HCT116 (cell line): ENCODE data around the gene ZNF496.

Experiments used
- CTCF ChIP-seq, 3 experiments: fragments of 200-600 bp in 1 of 3; sonication (generic) in 1 of 3; IDR thresholded peaks in 2 of 3; conservative IDR thresholded peaks in 1 of 3; 2 replicates each; pipeline ENCODE4 v1.5.1; 2012 to 2017; ENCODE audit warnings: low read depth in 2 of 3, low read length in 2 of 3, antibody characterized with exemption in 1 of 3, borderline replicate concordance in 1 of 3, control low read depth in 1 of 3, mild to moderate bottlenecking in 1 of 3, mixed read lengths in 1 of 3, mixed run types in 1 of 3, moderate library complexity in 1 of 3; ENCODE audit not compliant: insufficient read depth in 1 of 3
- EGR1 ChIP-seq: IDR thresholded peaks from 2 replicates; pipeline ENCODE4 v1.6.1; 2012; ENCODE audit warnings: low read depth
- ELF1 ChIP-seq: IDR thresholded peaks from 2 replicates; pipeline ENCODE4 v1.6.1; 2012; ENCODE audit warnings: low read depth, borderline replicate concordance
- EZH2 ChIP-seq: fragments of 200-600 bp; sonication (generic); IDR thresholded peaks from 2 replicates; pipeline ENCODE4 v1.6.1; 2017; ENCODE audit warnings: antibody characterized with exemption, mixed run types
- EZH2phosphoT487 ChIP-seq: fragments of 200-600 bp; IDR thresholded peaks from 2 replicates; pipeline ENCODE4 v1.6.1; 2018; ENCODE audit warnings: antibody characterized with exemption, borderline replicate concordance
- RAD21 ChIP-seq: IDR thresholded peaks from 2 replicates; pipeline ENCODE4 v1.6.1; 2012; ENCODE audit warnings: low read depth, mild to moderate bottlenecking
- TF ChIP-seq, protein P1 (sequence below): IDR thresholded peaks from 2 replicates; pipeline ENCODE4 v1.6.1; 2012; ENCODE audit warnings: low read depth

DNA sequence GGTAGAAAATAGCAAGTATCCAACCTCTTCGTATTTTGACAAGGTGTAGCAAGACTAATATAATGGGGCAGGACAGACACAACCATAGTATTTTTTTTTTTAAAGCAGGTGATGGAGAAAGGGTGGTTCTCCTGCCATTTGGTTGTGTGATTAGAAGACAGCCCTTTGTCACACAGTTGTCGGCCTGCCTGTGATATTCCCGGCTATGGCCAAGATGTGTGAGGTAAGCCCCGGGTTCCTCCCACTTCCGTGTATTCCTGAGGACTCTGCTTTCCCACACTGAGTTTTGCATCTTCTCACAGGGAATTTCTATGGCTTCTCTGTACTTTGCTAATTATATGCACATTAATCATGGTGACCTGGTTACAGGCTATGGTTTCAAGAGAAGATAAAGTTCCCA, 35.9 kb downstream of the ZNF496 start:
- TF ChIP-seq CTCF (IDR thresholded peaks at IDR 0.05 in 2 of 3, conservative IDR thresholded peaks at IDR 0.05 in 1 of 3; ENCODE audit: borderline replicate concordance in 1 of 3, insufficient read depth in 1 of 3, low read depth in 2 of 3, low read length in 2 of 3): no peak
- no peak for TF ChIP-seq RAD21
- TF ChIP-seq, protein P1, sequence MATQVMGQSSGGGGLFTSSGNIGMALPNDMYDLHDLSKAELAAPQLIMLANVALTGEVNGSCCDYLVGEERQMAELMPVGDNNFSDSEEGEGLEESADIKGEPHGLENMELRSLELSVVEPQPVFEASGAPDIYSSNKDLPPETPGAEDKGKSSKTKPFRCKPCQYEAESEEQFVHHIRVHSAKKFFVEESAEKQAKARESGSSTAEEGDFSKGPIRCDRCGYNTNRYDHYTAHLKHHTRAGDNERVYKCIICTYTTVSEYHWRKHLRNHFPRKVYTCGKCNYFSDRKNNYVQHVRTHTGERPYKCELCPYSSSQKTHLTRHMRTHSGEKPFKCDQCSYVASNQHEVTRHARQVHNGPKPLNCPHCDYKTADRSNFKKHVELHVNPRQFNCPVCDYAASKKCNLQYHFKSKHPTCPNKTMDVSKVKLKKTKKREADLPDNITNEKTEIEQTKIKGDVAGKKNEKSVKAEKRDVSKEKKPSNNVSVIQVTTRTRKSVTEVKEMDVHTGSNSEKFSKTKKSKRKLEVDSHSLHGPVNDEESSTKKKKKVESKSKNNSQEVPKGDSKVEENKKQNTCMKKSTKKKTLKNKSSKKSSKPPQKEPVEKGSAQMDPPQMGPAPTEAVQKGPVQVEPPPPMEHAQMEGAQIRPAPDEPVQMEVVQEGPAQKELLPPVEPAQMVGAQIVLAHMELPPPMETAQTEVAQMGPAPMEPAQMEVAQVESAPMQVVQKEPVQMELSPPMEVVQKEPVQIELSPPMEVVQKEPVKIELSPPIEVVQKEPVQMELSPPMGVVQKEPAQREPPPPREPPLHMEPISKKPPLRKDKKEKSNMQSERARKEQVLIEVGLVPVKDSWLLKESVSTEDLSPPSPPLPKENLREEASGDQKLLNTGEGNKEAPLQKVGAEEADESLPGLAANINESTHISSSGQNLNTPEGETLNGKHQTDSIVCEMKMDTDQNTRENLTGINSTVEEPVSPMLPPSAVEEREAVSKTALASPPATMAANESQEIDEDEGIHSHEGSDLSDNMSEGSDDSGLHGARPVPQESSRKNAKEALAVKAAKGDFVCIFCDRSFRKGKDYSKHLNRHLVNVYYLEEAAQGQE: no peak
- TF ChIP-seq ELF1: no peak
- TF ChIP-seq EZH2phosphoT487: no peak
- TF ChIP-seq EGR1: no peak
- no peak for TF ChIP-seq EZH2
